ENCODE data around the gene VWA7.

The VWA7 gene

GRCh38 chr6:31737991-31738979, 38.8 kb downstream of the VWA7 start:
- H3K36me3 ChIP-seq (ENCODE audit: control insufficient read depth, low read depth, low read length): peaks cover 14% of the 10 kb centered on the region
- H3K4me3 ChIP-seq (ENCODE audit: low read length): peak overlapping the region; percentile 69
- H3K4me1 ChIP-seq (ENCODE audit: control insufficient read depth, low read depth, low read length): peaks cover 34% of the 10 kb centered on the region
- H3K27ac ChIP-seq (ENCODE audit: low read length): peak overlapping the region; percentile 44
- no peaks in the 10 kb centered on the region for H3K27me3 ChIP-seq (ENCODE audit: control insufficient read depth, insufficient read depth, low read length)
- peak overlapping the region; percentile 37 for H3K9ac ChIP-seq (ENCODE audit: low read length)
- no peaks in the 10 kb centered on the region for H3K9me3 ChIP-seq (ENCODE audit: control insufficient read depth, low read depth, low read length)

GRCh38 chr6:31737315-31737990, 39.7 kb downstream of the VWA7 start:
- Histone ChIP-seq H3K36me3 (ENCODE audit: control insufficient read depth, low read depth, low read length) (peaks cover 18% of the 10 kb centered on the region), H3K9ac (ENCODE audit: low read length) (peak overlapping the region; percentile 37), H3K4me1 (ENCODE audit: control insufficient read depth, low read depth, low read length) (peaks cover 34% of the 10 kb centered on the region), H3K4me3 (ENCODE audit: low read length) (peak overlapping the region; percentile 69), H3K9me3 (ENCODE audit: control insufficient read depth, low read depth, low read length) (no peaks in the 10 kb centered on the region), H3K27me3 (ENCODE audit: control insufficient read depth, insufficient read depth, low read length) (no peaks in the 10 kb centered on the region), H3K27ac (ENCODE audit: low read length) (peak overlapping the region; percentile 44)

GRCh38 chr6:31736768-31737314, 40.3 kb downstream of the VWA7 start:
- H3K4me1 ChIP-seq (ENCODE audit: control insufficient read depth, low read depth, low read length): peaks cover 34% of the 10 kb centered on the region

GRCh38 chr6:31736021-31736767, 40.9 kb downstream of the VWA7 start, which contains the start of gene CLIC1:
CLIC1 (minus strand) TSS chr6:31736530; CDS start chr6:31736300, 230 bp downstream.
- peak within 1 kb of the TSS; percentile 69 for H3K4me3 ChIP-seq (ENCODE audit: low read length)
- peaks cover 34% of the 10 kb centered on the region for H3K4me1 ChIP-seq (ENCODE audit: control insufficient read depth, low read depth, low read length)
- peak within 1 kb of the TSS; percentile 78 for H3K27ac ChIP-seq (ENCODE audit: low read length)
- no peaks in the 10 kb centered on the region for H3K27me3 ChIP-seq (ENCODE audit: control insufficient read depth, insufficient read depth, low read length)
- no peaks in the 10 kb centered on the region for H3K9me3 ChIP-seq (ENCODE audit: control insufficient read depth, low read depth, low read length)
- peak within 1 kb of the TSS; percentile 66 for H3K9ac ChIP-seq (ENCODE audit: low read length)
- H3K36me3 ChIP-seq (ENCODE audit: control insufficient read depth, low read depth, low read length): peaks cover 25% of the 10 kb centered on the region

More at GRCh38 chr6:31736768-31737314, 40.3 kb downstream of the VWA7 start:
- Histone ChIP-seq H3K27me3 (ENCODE audit: control insufficient read depth, insufficient read depth, low read length) (no peaks in the 10 kb centered on the region), H3K36me3 (ENCODE audit: control insufficient read depth, low read depth, low read length) (peaks cover 20% of the 10 kb centered on the region), H3K4me3 (ENCODE audit: low read length) (peak overlapping the region; percentile 69), H3K27ac (ENCODE audit: low read length) (peak overlapping the region; percentile 78), H3K9me3 (ENCODE audit: control insufficient read depth, low read depth, low read length) (no peaks in the 10 kb centered on the region), H3K9ac (ENCODE audit: low read length) (peak overlapping the region; percentile 66)

- Histone ChIP-seq H3K4me1 (ENCODE audit: control insufficient read depth, low read depth, low read length) (peaks cover 39% of the 10 kb centered on the region), H3K9ac (ENCODE audit: low read length) (peak overlapping the region; percentile 66), H3K27me3 (ENCODE audit: control insufficient read depth, insufficient read depth, low read length) (no peaks in the 10 kb centered on the region), H3K27ac (ENCODE audit: low read length) (peak overlapping the region; percentile 55), H3K36me3 (ENCODE audit: control insufficient read depth, low read depth, low read length) (peaks cover 25% of the 10 kb centered on the region), H3K9me3 (ENCODE audit: control insufficient read depth, low read depth, low read length) (no peaks in the 10 kb centered on the region), H3K4me3 (ENCODE audit: low read length) (peak overlapping the region; percentile 69)
Measured at GRCh38 chr6:31734821-31735406, 42.2 kb downstream of the VWA7 start.

GRCh38 chr6:31734247-31734820, 42.8 kb downstream of the VWA7 start:
- Histone ChIP-seq H3K27ac (ENCODE audit: low read length) (no peak overlapping the region), H3K9me3 (ENCODE audit: control insufficient read depth, low read depth, low read length) (no peaks in the 10 kb centered on the region), H3K9ac (ENCODE audit: low read length) (peak overlapping the region; percentile 66), H3K36me3 (ENCODE audit: control insufficient read depth, low read depth, low read length) (peaks cover 25% of the 10 kb centered on the region), H3K4me3 (ENCODE audit: low read length) (peak overlapping the region; percentile 69), H3K4me1 (ENCODE audit: control insufficient read depth, low read depth, low read length) (peaks cover 37% of the 10 kb centered on the region), H3K27me3 (ENCODE audit: control insufficient read depth, insufficient read depth, low read length) (no peaks in the 10 kb centered on the region)

- H3K9me3 ChIP-seq (ENCODE audit: control insufficient read depth, low read depth, low read length): no peaks in the 10 kb centered on the region
Measured at GRCh38 chr6:31733734-31734133, 43.4 kb downstream of the VWA7 start.

GRCh38 chr6:31732029-31732428, 45.1 kb downstream of the VWA7 start:
- H3K9me3 ChIP-seq (ENCODE audit: control insufficient read depth, low read depth, low read length): no peaks in the 10 kb centered on the region
- H3K36me3 ChIP-seq (ENCODE audit: control insufficient read depth, low read depth, low read length): peaks cover 33% of the 10 kb centered on the region
- no peaks in the 10 kb centered on the region for H3K27me3 ChIP-seq (ENCODE audit: control insufficient read depth, insufficient read depth, low read length)
- H3K4me3 ChIP-seq (ENCODE audit: low read length): no peak overlapping the region
- H3K4me1 ChIP-seq (ENCODE audit: control insufficient read depth, low read depth, low read length): peaks cover 17% of the 10 kb centered on the region
- no peak overlapping the region for H3K9ac ChIP-seq (ENCODE audit: low read length)
- no peak overlapping the region for H3K27ac ChIP-seq (ENCODE audit: low read length)

More at GRCh38 chr6:31733734-31734133, 43.4 kb downstream of the VWA7 start:
- no peak overlapping the region for H3K27ac ChIP-seq (ENCODE audit: low read length)
- H3K4me3 ChIP-seq (ENCODE audit: low read length): no peak overlapping the region
- H3K36me3 ChIP-seq (ENCODE audit: control insufficient read depth, low read depth, low read length): peaks cover 25% of the 10 kb centered on the region
- H3K27me3 ChIP-seq (ENCODE audit: control insufficient read depth, insufficient read depth, low read length): no peaks in the 10 kb centered on the region
- H3K4me1 ChIP-seq (ENCODE audit: control insufficient read depth, low read depth, low read length): peaks cover 33% of the 10 kb centered on the region
- H3K9ac ChIP-seq (ENCODE audit: low read length): no peak overlapping the region

GRCh38 chr6:31730631-31731086, 46.5 kb downstream of the VWA7 start:
- H3K9ac ChIP-seq (ENCODE audit: low read length): no peak overlapping the region
- peaks cover 43% of the 10 kb centered on the region for H3K36me3 ChIP-seq (ENCODE audit: control insufficient read depth, low read depth, low read length)
- peak overlapping the region; percentile 73 for H3K4me3 ChIP-seq (ENCODE audit: low read length)
- H3K9me3 ChIP-seq (ENCODE audit: control insufficient read depth, low read depth, low read length): no peaks in the 10 kb centered on the region
- H3K27ac ChIP-seq (ENCODE audit: low read length): no peak overlapping the region
- no peaks in the 10 kb centered on the region for H3K27me3 ChIP-seq (ENCODE audit: control insufficient read depth, insufficient read depth, low read length)
- H3K4me1 ChIP-seq (ENCODE audit: control insufficient read depth, low read depth, low read length): peaks cover 12% of the 10 kb centered on the region

- Histone ChIP-seq H3K4me3 (ENCODE audit: low read length) (peak overlapping the region; percentile 73), H3K9me3 (ENCODE audit: control insufficient read depth, low read depth, low read length) (no peaks in the 10 kb centered on the region), H3K36me3 (ENCODE audit: control insufficient read depth, low read depth, low read length) (peaks cover 43% of the 10 kb centered on the region), H3K4me1 (ENCODE audit: control insufficient read depth, low read depth, low read length) (peaks cover 12% of the 10 kb centered on the region), H3K27me3 (ENCODE audit: control insufficient read depth, insufficient read depth, low read length) (no peaks in the 10 kb centered on the region), H3K9ac (ENCODE audit: low read length) (peak overlapping the region; percentile 77), H3K27ac (ENCODE audit: low read length) (no peak overlapping the region)
Measured at GRCh38 chr6:31729979-31730630, 47.0 kb downstream of the VWA7 start.

Measured in iPS-18a (cell line).